AG09309 (cell line): ENCODE results near the gene PRR19.
"Not testable (repeated sequence)": the region's sequence is repeated elsewhere in the genome, so short reads cannot be mapped to it uniquely, and the experiment has no call there.

Source experiments
- DNase-seq: peaks from one replicate; pipeline ENCODE4 v3.0.0-alpha.2; 2010; ENCODE audit warnings: low read depth
- H3K4me3 ChIP-seq: 2 replicates; pipeline ENCODE4 v1.5.1; 2011; ENCODE audit warnings: mild to moderate bottlenecking, low read depth, low read length, moderate library complexity; ENCODE audit not compliant: control insufficient read depth
- TF ChIP-seq, protein P1 (sequence below): IDR thresholded peaks from 2 replicates; pipeline ENCODE4 v1.5.1; 2011; ENCODE audit warnings: mild to moderate bottlenecking, low read depth, low read length, inconsistent platforms; ENCODE audit not compliant: insufficient read depth, control insufficient read depth; ENCODE audit errors: missing control alignments

The PRR19 gene

DNA sequence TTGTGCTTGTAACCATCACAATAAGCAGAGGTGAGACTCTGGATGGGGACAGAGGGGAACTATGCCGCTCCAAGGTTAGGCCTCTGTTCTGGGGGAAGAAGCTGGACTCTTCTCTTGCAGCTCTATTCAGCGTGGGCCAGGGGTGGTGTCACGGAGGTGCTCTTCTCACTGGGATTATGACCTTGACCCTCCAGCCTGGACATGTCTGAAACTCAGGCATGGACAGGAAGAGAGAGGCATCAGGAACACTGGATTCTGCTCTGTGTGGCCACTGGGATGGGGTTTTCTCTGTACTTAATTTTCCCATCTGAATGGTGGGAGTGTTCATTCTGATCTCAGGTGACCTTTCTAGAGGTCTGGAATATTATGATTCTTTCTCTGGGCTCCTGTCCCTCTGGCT lies 31.1 kb downstream of the PRR19 start:
- TF ChIP-seq, protein P1, sequence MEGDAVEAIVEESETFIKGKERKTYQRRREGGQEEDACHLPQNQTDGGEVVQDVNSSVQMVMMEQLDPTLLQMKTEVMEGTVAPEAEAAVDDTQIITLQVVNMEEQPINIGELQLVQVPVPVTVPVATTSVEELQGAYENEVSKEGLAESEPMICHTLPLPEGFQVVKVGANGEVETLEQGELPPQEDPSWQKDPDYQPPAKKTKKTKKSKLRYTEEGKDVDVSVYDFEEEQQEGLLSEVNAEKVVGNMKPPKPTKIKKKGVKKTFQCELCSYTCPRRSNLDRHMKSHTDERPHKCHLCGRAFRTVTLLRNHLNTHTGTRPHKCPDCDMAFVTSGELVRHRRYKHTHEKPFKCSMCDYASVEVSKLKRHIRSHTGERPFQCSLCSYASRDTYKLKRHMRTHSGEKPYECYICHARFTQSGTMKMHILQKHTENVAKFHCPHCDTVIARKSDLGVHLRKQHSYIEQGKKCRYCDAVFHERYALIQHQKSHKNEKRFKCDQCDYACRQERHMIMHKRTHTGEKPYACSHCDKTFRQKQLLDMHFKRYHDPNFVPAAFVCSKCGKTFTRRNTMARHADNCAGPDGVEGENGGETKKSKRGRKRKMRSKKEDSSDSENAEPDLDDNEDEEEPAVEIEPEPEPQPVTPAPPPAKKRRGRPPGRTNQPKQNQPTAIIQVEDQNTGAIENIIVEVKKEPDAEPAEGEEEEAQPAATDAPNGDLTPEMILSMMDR = no peak
- no peak overlapping the region for H3K4me3 ChIP-seq
- DNase-seq = no peak

DNA sequence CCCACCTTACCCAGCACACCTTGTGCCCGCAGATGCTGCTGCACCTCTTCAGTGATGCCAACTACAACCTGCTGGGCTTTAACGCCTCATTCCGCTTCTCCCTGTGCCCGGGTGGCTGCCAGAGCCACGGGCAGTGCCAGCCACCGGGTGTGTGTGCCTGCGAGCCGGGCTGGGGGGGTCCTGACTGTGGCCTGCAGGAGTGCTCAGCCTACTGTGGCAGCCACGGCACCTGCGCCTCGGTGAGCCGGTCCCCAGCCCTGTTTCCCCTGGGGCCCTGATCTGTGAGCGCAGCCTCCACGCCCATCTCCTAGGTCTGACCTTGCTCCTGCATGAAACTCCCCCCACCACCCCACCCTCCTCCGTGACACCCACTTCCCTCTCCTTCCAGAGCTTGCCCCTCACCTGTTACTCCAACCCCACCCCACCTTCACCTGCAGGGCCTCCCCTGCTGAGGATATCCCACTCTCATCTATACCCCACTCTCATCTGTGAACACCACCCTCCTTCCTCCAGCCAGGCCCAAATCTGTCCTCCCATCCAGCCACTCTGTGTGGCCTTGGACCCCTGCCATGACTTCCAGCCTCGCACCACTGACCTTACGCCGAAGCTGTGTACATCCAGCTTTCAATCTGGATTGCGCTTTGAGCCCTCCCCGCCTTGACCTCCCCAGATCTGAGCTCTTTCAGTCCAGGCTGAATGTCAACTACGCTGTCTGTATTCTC lies 32.2 kb downstream of the PRR19 start:
- TF ChIP-seq, protein P1 = no peak
- no peak for DNase-seq
- no peak overlapping the region for H3K4me3 ChIP-seq

DNA sequence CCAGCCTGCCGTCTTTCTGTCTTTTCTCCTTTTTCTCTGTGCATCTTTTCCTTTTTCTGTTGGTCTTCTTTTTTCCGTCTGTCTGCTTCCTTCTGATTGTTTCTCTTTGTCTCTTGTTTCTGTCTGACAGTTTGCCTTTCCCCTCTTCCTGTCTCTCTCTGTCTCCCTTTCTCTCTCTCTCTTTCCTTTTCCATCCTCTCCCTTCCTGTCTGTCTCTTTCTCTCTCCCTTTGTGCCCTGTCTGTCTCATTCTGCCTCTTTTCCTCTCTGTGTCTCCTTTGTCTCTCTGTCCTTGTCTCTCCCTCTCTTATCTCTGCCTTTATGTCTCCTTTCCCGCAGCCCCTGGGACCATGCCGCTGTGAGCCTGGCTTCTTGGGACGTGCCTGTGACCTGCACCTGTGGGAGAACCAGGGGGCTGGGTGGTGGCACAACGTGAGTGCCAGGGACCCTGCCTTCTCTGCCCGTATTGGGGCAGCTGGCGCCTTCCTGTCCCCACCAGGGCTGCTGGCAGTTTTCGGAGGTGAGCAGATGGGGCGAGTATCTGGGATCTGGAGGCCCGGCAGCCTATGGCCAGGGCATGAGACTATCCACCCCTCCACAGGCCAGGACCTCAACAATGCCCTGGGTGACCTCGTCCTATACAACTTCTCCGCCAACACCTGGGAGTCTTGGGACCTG lies 32.9 kb downstream of the PRR19 start:
- no peak overlapping the region for H3K4me3 ChIP-seq
- TF ChIP-seq, protein P1 = no peak
- DNase-seq = no peak

DNA sequence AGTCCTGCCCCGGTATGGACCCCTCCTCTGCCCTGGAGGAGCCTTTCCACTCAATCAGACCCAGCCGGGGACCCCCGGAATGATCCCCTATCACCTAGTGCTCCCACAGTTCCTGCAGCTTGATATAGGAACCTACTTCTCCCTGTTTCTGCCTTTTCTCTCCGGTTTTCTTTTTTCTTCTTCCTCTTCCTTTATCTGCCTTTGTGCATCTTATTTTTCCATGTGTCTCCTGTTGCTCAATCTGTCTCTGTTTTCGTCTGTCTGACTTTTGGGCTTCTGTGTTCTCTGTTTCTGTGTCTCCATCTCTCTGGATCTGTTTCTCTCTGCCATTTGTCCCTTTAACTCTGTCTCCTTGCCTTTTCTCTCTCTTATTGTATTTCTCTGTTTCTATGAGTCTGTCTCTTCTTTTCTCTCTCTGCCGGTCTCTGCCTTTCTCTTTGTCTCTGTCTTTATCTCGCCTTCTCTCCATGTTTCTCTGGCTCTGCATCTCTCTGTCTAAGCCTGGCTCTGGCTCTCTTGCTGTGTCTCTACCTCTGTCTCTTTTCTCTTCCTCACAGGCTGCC lies 33.5 kb downstream of the PRR19 start:
- TF ChIP-seq, protein P1 = no peak
- H3K4me3 ChIP-seq = no peak overlapping the region
- no peak for DNase-seq

DNA sequence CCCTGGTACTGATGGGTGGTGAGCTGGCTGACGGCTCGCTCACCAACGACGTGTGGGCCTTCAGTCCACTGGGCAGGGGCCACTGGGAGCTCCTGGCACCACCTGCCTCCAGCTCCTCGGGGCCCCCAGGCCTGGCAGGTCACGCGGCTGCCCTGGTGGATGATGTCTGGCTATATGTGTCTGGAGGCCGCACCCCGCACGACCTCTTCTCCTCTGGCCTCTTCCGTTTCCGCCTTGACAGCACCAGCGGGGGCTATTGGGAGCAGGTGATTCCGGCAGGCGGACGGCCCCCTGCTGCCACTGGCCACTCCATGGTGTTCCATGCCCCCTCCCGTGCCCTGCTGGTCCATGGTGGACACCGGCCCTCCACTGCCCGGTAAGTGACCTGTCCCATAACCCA lies 34.0 kb downstream of the PRR19 start:
- no peak for DNase-seq
- TF ChIP-seq, protein P1 = no peak
- H3K4me3 ChIP-seq = no peak overlapping the region

DNA sequence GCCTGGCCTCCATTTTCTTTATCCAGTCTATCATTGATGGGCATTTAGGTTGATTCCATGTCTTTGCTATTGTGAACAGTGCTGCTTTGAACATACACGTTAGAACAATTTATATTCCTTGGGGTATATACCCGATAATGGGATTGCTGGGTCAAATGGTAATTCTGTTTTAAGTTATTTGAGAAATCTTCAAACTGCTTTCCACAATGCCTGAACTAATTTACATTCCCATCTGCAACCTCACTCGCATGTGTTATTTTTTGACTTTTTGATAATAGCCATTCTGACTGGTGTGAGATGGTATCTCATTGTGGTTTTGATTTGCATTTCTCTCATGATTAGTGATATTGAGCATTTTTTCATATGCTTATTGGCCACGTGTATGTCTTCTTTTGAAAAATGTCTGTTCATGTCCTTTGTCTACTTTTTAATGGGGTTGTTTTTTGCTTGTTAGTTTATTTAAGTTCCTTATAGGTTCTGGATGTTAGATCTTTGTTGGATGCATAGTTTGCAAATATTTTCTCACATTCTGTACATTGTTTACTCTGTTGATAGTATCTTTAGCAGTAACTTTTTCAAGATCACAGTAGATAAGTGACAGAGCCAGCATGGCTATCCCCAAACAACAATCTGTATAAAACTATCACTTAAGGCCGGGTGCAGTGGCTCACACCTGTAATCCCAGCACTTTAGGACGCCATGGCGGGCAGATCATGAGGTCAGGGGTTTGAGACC lies 37.4 kb downstream of the PRR19 start:
- H3K4me3 ChIP-seq = not testable (repeated sequence)

DNA sequence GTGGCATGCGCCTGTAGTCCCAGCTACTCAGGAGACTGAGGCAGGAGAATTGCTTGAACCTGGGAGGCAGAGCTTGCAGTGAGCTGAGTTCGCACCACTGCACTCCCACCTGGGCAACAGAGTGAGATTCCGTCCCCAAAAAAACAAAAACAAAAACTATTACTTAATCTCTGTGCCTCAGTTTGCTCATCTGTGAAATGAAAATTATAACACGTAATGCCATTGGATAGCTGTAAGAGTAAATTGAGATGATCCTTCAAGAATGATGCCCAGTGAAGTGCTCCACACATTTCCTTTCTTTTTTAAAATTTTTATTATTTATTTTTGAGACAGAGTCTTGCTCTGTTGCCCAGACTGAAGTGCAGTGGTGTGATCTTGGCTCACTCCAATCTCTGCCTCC lies 38.0 kb downstream of the PRR19 start:
- not testable (repeated sequence) for DNase-seq, H3K4me3 ChIP-seq

More for the DNA sequence above, 37.4 kb downstream of the PRR19 start:
- not testable (repeated sequence) for DNase-seq
